Ecto neural progenitor cell (in vitro differentiated cells): ENCODE data around the gene PPA1.
"Not testable (repeated sequence)": the region's sequence is repeated elsewhere in the genome, so short reads cannot be mapped to it uniquely, and the experiment has no call there.

Experiments
- DNase-seq: peaks from one replicate; pipeline ENCODE4 v3.0.0-alpha.2; 2018; ENCODE audit warnings: low spot score

PPA1 gene

DNA sequence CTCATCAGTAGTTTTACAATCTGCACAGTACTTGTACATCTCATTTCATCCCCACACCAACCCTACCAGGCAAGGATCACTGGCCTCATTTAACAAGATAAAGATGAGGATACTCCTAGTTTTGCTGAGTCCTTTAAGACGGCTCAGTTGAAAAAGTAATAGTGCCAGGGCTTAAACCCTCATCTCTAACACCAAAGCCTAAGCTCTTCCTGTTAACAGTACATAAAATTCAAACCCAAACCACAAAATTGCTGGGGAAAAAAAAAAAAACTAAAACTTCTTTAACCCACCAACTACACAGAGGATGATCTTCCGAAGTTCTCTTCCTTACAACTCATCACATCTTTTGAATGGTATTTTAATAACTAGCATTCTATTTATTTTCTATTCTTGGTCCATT lies 64.2 kb downstream of the PPA1 start:
- DNase-seq: no peak

GRCh38 chr10:70167246-70167645 lies 66.0 kb downstream of the PPA1 start:
- DNase-seq: no peak

GRCh38 chr10:70166394-70166793 lies 66.8 kb downstream of the PPA1 start:
- DNase-seq: no peak

GRCh38 chr10:70164163-70164562 lies 69.1 kb downstream of the PPA1 start:
- DNase-seq: no peak

- DNase-seq: no peak
Measured at GRCh38 chr10:70163448-70163847, 69.8 kb downstream of the PPA1 start.

- no peak for DNase-seq
Measured at GRCh38 chr10:70162892-70163201, 70.4 kb downstream of the PPA1 start.

DNA sequence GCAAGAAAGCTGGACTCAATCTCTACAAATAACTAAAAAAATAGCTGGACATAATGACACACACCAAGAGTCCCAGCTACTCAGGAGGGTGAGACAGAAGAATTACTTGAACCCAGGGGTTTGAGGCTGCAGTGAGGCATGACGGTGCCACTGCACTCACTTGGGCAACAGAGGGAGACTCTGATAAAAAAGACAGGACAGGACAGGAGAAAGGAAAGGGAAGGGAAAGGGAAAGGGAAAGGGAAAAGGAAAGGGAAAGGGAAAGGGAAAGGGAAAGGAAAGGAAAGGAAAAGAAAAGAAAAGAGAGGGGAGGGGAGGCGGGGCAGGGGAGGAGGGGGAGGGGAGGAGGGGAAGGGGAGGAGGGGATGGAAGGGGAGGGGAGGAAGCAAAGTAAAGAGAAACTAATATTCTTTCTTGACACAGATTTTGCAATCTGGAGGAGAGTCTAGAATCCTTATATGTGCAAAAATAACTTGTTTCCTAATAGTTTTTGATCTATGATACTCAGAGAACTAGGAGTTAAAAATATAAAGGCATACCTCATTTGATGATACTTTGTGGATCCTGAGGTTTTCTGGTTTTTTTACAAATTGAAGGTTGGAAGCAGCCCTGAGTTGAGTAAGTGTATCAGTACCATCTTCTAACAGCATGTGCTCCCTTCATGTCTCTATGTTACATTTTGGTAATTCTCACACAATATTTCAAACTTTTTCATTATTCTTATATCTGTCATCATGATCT lies 70.9 kb downstream of the PPA1 start:
- DNase-seq: no peak

DNA sequence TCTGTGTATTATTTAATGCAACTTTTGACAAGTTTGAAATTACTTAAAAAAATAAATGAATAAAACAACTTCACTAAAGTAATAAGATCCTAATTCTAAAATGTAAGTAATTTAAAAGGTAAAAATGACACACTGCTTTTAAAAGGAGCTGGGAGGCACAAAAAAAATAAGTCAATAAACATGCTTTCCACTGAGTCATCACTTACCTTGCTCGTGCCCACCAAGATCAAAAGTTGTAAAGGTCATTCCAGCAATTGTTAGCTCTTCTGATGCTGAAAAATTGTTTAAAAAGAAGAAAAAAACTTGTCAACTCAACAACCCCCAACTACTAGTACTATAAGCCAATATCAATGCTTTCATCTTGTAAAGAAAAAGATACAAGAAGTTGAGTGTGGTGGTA lies 72.4 kb downstream of the PPA1 start:
- no peak for DNase-seq

GRCh38 chr10:70159366-70159765 lies 73.9 kb downstream of the PPA1 start:
- DNase-seq: not testable (repeated sequence)

GRCh38 chr10:70158113-70158512 lies 75.1 kb downstream of the PPA1 start:
- no peak for DNase-seq

GRCh38 chr10:70155255-70155838 lies 77.9 kb downstream of the PPA1 start:
- no peak for DNase-seq
